Stimulated activated CD4-positive, alpha-beta T cell treated with anti-CD3 and anti-CD28 coated beads, Interleukin-12 subunit alpha, Interleukin-12 subunit beta, amount 100 ng/mL, for 48 hours (primary cell): ENCODE results near the gene PID1.

Source experiments
- DNase-seq, 3 donors: peaks; one replicate each; pipeline ENCODE4 v3.0.0-alpha.2; 2020; ENCODE audit warnings: low read depth in 2 of 3, low spot score in 1 of 3

The PID1 gene

DNA sequence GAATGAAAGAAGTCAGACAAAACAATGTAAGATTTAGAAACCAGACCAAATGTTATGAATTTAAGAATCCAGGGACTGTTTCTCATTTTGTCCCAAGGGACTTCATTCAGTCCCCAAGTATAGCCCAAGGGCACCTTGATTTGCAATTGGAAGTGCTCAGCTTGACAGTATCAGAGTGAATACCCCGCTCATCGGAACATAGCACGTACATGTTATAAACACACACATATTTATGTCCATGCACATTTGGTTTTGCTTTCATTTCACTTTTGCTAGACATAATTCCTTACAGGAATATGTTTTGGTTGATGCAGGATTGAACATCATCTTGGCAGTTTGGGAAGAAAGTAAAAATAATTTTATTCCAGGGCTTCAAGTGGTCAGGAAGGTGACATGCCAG is 100.2 kb downstream of the PID1 start:
- no peak for DNase-seq

DNA sequence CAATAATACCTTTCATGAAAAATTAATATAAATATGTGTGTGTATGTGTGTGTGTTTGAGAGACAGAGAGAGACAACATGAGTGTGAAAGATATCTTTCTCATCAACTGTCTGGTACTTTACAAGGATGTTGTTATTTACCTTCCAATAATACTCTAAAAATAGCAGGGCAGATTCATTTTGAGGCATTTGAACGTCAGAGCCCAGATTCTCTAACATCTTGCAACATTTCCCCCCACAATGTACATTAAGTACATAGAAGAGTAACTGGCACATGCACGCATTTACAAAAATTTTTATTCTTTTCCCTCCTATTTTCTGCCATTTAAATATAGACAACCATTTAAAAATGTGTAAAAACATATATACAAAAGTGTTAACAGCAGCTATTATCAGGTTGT is 100.9 kb downstream of the PID1 start:
- no peak for DNase-seq

DNA sequence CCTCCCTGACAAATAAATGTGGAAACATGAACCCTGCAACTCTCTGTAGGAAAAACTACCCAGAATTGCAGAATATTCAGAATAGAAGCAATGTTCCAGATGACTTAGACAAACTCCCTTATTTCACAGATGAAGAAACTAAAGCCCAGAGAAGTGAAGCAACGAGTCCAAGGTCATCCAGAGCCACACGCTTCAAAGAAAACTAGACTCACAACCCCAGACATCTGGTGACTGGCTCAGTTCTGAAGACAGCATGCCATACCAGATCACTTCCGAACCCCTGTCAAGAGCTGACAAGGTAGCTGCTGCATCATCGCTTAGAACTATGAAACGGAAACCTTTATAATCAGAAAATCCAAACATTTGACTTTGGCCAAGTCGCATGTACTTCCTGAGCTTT is 101.3 kb downstream of the PID1 start:
- DNase-seq = no peak

GRCh38 chr2:229164545-229165249 is 106.4 kb downstream of the PID1 start:
- DNase-seq = no peak

- no peak for DNase-seq
These were observed 107.2 kb downstream of the PID1 start for GRCh38 chr2:229163893-229164292.

GRCh38 chr2:229162015-229162414 is 109.1 kb downstream of the PID1 start:
- no peak for DNase-seq

GRCh38 chr2:229160984-229161383 is 110.1 kb downstream of the PID1 start:
- DNase-seq = no peak

DNA sequence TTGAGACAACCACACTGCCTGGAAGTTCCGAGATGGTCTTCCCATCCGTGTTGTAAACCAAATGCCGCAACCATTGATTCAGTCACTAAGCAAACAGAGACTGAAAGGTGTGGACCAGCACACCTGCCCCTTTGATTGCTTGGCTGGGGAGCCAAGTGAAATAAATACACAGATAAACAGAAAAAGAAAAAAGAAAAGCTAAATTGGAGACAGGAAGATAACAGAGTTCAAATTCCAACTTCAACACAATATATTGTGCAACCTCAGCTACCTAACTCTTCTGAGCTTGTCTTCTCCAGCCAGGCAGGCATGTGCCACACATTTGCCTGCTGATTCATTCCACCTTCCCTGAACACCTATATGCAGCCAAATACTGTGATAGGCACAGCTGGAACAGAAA is 110.9 kb downstream of the PID1 start:
- no peak for DNase-seq

- DNase-seq = no peak
These were observed 111.7 kb downstream of the PID1 start for GRCh38 chr2:229159405-229159804.

GRCh38 chr2:229154381-229154780 is 116.7 kb downstream of the PID1 start:
- no peak for DNase-seq

DNA sequence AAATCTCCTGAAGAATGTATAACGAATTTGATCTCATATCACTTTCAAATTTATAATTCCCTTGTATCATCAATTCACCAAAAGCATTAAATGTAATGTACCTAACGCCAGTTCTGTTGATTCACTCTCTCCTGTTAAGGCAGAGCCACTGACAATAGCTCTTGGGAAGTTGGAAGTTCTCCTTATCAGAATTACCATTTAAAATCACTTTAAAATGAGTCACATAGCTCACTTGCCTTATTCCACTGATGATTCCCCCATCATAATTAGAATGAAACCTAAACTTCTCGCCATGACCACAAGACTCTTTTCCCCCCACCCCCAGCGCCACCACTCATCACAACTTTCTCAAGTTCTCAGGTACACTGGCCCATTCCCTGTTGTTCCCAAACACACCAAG is 117.1 kb downstream of the PID1 start:
- DNase-seq = no peak

DNA sequence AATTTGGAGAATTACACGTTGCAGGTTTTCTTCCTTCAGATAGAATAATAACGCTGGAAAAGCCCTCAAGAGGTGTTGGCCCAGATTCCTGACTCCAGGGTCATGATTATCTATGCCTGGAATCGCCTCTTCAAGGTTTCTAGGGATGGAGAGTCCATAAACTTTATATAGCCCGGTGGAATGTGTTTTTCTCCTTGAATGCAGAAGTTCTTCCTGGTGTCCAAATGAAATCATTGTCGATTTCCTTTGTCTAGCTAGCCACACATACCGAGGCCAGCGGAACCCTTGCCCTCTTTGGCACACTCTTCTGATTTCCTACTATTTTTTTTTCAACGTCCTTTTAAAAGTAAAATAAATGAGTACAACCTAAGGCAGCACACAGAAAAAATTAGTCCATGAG is 117.8 kb downstream of the PID1 start:
- DNase-seq = no peak

DNA sequence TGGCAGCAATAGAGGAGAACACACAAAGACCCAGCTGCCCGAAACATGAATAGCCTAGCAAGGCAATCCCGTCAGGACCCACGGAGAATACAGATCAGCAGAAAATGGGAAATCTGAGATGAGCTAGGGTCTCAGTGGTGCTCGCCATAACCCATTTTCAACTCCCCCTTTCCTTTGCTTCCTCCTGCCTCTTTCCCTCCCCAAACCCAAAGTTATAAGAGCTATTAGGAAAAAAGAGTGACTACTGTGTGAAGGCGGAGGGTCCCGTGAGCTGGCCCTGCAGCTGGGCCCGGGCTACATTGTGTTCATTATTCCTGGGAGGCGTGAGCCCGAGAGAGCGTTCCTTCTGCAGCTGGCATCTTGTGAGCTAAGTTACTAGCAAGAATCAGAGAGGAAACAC is 118.4 kb downstream of the PID1 start:
- no peak for DNase-seq

DNA sequence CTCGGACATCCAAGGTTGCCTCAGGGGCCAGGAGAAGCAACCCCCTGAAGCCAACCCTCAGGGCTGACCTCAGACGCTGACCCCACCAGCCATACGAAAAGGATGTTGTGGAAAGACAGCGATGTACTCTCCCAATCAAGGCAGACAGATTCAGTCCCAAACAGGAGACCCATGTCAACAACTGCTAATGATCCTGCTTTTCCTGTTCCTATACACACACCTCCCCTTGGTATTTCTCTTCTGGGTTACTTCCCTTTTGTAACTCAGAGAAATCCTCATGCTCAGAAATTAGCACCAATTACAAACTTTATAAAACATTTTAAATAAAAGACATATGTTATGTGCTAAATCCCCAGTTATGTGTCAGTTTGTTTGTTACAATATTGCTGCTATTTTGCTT is 120.8 kb downstream of the PID1 start:
- no peak for DNase-seq

DNA sequence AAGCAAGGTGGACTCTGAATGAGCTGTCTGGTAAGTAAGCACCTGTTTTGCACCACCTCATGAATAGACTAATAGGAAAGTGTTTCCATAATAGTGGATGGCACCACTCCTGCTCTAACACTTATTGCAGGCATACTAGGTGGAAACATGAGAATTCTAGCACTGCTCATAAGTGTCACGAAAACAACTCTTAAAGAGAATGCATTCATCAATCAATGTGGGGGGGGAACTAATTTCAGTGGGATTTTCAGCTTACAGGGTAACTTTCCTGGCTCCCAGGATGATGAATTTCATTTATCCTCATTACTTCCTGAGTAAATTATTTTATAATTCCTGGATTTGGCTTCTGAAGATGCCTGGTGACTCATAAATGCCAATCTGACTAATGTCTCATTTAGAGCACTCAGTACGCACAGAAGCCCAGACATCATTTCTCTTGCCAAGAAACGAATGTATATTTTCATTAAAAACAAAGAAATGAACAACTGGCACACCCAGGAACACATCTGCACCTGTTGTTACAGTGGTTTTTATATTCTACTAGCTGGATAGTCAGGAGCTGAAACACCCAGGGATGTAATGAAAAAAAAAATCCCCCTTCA is 129.6 kb downstream of the PID1 start:
- no peak for DNase-seq

DNA sequence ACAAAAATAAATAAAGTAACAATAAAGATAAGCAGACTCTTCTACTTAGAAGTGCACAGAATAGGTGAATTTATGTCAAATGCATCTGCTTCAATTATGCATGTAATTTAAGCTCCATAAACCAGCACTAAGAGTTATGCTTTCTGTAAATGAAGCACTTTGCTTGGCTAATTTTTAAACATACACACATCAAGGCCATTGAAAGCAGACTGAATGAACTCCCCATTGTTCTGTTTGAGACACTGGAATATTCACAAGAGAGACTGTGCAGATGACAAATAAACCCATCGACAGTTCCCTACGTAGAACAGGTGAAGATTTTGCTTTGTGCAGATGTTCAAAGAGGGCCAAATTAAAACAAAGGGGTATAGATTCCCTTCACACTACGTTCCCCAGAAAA is 133.4 kb downstream of the PID1 start:
- DNase-seq = no peak

DNA sequence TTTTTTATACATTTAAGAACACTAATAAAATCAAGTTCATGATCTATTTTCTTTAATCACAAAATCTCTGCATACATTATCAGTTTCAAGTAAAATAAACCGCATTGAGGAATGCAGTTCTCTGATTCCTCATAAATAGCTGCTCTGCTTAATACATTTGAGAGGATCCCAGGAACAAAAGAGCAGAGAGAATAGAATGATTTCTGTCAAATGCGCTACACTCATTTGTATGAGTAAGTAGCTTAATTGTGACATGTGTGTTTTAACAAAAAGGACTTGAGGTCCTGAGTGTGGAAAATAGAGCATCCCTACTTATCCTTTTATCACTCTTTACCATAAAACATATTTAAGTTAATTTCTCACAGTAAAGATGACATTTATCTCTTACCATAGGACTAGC is 134.0 kb downstream of the PID1 start:
- DNase-seq = no peak

DNA sequence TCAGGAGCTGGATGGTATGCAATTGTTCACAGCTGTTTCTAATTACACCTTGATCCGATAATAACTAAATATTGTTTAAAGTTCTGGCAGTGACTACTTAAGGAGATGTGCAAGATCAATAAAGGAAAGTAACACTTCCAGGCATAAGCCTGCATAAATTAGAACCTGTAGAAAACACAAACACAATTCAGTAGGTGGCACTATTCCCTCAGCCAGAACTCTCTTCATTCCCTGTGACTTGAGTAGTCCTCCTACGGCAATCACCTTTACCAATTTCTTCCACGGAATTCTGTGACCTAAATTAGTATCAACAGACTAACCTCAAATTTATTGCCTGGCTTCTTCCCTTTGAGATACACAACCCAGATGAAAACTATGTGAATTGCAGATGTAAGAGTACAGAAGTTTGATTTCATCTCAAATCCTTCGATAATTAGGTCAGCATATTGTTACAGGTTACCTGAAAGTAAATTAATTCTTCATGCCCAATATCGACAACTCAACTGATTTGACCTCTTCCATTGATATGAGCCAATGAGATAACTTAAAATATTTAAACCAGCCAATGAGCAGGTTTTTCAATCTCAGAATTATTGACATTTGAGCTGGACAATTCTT is 137.8 kb downstream of the PID1 start:
- DNase-seq = no peak

GRCh38 chr2:229132236-229132635 is 138.9 kb downstream of the PID1 start:
- DNase-seq = no peak

- no peak for DNase-seq
These were observed 140.6 kb downstream of the PID1 start for GRCh38 chr2:229130522-229130921.

GRCh38 chr2:229129738-229130371 is 141.2 kb downstream of the PID1 start:
- no peak for DNase-seq

DNA sequence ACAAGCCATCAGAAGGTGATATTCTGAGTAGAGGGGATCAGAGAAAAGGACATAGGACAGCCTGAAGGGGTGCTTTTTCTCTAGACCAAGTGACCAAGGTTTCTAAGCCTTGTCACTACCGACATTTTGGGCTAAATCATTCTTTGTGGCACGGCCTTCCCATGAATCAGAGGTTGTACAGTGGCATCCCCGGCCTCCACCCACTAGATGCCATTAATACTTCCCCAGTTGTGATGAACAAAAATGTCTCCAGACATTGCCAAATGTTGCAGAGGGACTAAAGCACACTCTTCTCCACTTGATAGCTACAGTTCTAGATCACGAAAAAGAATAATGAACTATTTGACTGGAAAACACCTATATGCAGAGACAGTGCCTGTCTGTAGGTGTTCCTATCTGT is 143.6 kb downstream of the PID1 start:
- no peak for DNase-seq
